HS-5 (cell line): ENCODE measurements around the gene EMP1.

Source experiments
- DNase-seq: peaks from one replicate; pipeline ENCODE4 v3.0.0-alpha.2; 2012; ENCODE audit warnings: low read depth

The EMP1 gene

GRCh38 chr12:13223179-13223804 is 26.8 kb downstream of the EMP1 start:
- DNase-seq = peak; percentile 96

DNA sequence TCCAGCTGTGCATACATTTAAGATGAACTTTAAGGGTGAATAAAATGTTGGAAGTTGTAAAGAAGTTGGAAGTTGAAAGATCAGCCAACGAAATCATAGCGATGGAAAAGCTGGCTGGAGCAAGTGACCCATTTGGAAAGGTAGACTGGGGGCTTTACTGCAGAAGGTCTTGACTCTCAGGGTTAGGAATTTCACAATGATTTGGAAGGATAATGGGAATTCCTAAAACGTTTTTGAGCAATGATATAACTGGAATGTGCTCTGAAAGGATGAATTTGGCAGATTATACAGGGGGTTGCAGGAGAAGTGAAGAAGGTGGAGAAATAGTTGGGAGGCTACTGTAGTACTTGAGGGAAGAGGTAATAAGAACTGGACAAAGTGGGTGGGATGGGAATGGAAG is 27.4 kb downstream of the EMP1 start:
- DNase-seq = peak; percentile 70

DNA sequence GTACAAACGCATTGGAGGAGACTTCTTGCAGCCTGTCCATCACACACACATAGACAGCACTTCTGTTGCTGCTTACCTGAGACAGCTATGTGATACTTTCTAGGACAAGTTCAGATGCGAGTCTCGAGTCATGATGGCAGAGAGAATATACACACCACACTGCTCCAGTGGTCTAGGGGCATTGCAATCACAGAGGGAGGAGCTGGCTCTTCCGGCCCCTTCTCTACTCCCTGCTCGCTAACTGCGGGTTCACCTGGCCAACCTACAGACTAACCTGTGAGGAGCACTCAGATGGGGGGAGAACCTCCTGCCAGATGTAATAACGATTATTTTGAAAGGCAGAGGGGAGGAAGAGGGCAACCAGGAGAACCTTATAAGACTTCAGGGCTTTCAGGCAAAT is 30.7 kb downstream of the EMP1 start:
- DNase-seq = no peak

DNA sequence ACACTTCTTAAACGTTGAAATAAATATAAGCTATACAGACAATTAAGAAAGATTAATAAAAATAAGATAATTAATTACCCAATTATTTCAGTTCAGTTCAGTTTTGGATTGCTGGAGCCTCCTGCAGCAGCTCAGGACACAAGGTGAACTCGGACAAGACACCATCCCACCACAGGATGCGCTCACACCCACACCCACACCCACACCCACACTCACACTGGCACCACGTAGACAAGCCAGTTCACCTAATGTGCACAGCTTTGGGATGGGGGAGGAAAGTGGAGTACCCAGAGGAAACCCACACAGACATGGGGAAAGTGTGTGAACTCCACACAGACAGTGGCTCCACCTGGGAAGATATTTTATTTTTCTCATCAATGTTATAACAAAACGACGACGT is 32.1 kb downstream of the EMP1 start:
- DNase-seq = no peak

DNA sequence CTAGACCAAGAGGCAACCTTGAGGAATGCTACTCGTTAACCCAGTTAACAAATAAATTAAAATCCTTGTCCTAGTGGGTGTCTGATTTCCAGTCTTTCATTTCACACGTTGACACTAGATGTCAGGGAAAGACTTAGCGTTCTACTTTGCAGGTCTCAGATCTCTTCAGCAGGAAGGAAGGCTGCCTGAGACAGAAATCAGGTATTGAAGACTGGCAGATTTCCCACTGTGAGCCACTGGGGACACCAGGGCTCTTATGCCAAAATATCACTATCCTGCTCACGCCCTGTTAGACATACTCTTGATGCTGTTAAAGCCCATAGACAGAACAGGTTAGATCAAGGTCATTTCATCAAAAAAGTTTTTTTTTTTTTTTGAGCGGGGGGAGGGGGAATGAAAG is 33.0 kb downstream of the EMP1 start:
- no peak for DNase-seq

- no peak for DNase-seq
Measured at GRCh38 chr12:13230500-13230899, 34.0 kb downstream of the EMP1 start.

DNA sequence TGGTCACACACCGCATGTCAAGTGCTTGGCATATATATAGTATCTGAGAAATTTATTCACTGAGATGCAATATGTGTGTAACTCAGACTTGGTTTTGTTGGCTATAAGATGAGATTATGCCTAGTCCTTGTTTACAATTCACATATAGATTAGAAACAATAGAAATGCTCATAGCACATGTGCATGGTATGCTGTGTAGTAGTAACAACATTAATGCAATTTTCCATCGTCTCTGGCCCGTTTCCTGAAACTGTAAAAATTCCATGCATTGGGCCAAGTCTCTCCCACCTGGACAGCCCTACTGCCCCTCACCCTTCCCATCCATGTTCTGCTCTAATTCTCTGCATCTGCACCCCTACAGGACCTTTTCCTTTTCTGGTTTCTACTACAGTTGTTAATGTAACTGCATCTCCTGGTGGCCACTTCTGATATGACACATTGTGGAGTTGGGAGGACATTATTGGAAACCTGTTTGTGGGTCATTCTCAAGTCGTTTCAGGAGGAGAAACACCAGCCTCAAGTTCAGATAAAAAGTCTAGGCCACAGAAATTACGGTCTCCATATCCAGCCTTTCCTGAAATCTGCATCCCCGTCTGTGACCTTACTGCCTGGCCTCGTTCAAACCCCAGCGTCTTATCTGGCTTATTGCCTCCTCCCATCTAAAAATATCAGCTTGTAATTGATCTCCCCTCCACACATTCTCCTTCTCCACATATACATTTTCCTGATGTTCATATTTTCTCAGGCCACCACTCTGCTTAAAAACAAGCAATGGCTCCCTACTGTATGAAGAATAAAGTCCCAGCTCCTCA is 37.5 kb downstream of the EMP1 start:
- no peak for DNase-seq

- no peak for DNase-seq
Measured at GRCh38 chr12:13238204-13238603, 41.7 kb downstream of the EMP1 start.

GRCh38 chr12:13241833-13242488 is 45.4 kb downstream of the EMP1 start:
- no peak for DNase-seq

DNA sequence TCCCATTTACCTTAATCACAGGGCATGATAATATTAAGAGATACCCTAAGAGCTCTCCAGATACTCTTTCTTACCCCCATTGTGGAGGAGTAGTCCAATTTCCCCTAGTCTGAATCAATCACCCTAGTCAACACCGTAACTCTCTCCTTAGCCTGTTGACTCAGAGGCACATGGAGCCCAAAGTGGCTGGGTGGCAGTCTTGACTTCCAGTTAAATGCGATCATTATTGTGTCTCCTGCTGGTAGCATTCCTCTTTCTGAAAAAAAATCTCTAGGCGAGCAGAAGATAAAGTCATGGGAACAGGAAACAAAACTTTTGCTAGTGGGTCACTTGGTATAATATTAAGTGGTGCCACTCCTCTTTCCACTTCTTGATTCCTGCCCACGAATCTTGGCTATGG is 46.4 kb downstream of the EMP1 start:
- DNase-seq = no peak

GRCh38 chr12:13243516-13244070 is 47.1 kb downstream of the EMP1 start:
- DNase-seq = no peak

DNA sequence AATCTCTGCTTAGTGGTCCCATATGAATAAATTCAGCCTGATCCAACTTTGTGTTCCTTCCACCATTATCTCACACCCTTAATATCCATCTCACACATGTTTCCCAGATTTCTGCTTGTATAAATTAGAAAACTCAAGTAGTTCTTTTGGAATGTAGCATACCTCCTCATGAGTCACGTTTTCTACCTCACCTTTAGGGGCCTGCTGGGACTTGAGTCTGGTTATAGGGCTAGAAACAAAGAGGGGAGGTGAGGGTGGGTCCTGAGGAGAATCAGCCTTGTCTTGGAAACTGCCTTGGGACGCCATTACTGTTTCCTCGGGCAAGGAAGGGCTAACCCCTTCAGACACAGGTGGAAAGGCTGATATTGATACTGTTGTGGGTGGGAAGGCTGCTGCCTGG is 51.1 kb downstream of the EMP1 start:
- DNase-seq = no peak

DNA sequence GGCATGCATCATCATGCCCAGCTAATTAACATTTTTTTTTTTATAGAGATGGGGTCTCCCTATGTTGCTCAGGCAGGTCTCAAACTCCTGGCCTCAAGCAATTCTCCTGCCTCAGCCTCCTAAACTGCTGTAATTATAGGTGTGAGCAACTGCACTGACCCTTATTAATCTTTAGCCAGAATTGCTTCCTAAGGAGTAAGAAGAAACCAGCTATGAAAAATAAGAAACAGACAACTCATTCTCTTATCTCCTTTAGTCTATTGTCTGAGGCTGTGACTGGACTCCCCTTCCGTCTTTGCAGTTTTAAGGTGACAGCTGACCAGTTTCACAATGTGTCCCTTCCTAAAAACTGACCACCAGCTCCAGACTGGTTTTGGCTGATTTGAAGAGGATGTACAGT is 52.4 kb downstream of the EMP1 start:
- DNase-seq = no peak

- peak; percentile 58 for DNase-seq
Measured at GRCh38 chr12:13250416-13250815, 53.9 kb downstream of the EMP1 start.

- no peak for DNase-seq
Measured at GRCh38 chr12:13251521-13251920, 55.0 kb downstream of the EMP1 start.

- DNase-seq = no peak
Measured at GRCh38 chr12:13252024-13252423, 55.5 kb downstream of the EMP1 start.

- DNase-seq = no peak
Measured at GRCh38 chr12:13252616-13253015, 56.1 kb downstream of the EMP1 start.

- DNase-seq = no peak
Measured at GRCh38 chr12:13253966-13254760, 57.6 kb downstream of the EMP1 start.

GRCh38 chr12:13255792-13256691 is 59.5 kb downstream of the EMP1 start:
- peak; percentile 87 for DNase-seq

GRCh38 chr12:13256692-13257045 is 60.1 kb downstream of the EMP1 start:
- DNase-seq = no peak

DNA sequence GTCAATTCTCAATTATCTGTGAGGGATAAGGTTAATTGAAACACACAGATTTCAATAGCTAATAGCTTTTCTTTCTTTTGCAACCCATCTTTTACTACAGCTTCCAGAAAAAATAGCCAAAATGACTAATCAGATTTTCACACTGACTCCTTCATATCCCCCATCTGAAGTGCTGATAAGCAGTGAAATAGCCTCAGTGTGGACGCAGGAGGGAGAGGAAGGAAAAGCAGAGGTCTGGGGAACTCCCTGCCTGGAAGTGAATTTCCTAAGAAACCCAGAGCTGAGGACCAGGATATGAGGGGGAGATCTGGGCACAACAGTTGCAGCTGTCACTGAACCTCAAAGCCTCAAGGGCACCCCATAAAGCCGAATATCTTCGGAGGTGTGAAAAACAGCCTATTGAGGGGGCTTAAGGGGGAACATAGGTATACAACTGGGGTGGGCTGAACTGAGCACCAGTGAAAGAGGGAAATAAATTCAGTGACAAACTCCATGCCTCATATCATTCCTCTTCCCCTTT is 60.9 kb downstream of the EMP1 start:
- DNase-seq = no peak
